ENCODE measurements around the gene ATP5F1B.

ATP5F1B gene

GRCh38 chr12:56645201-56645716, 525 bp downstream of the ATP5F1B start:
- no peak for DNase-seq

- no peak for DNase-seq
Measured at GRCh38 chr12:56644654-56645053, 1.1 kb downstream of the ATP5F1B start.

- DNase-seq: no peak
Measured at GRCh38 chr12:56641219-56641618, 4.6 kb downstream of the ATP5F1B start.

GRCh38 chr12:56637621-56638020, 8.2 kb downstream of the ATP5F1B start:
- DNase-seq: no peak

GRCh38 chr12:56636675-56637540, 8.9 kb downstream of the ATP5F1B start:
- DNase-seq: peak; percentile 99

GRCh38 chr12:56635806-56636674, 9.7 kb downstream of the ATP5F1B start:
- peak; percentile 41 for DNase-seq

- peak; percentile 17 for DNase-seq
Measured at GRCh38 chr12:56634837-56635791, 10.7 kb downstream of the ATP5F1B start.

- DNase-seq: no peak
Measured at GRCh38 chr12:56634242-56634836, 11.4 kb downstream of the ATP5F1B start.

GRCh38 chr12:56633468-56634241, 12.1 kb downstream of the ATP5F1B start:
- DNase-seq: no peak

- DNase-seq: no peak
Measured at GRCh38 chr12:56632701-56633467, 12.9 kb downstream of the ATP5F1B start.

GRCh38 chr12:56631790-56632700, 13.7 kb downstream of the ATP5F1B start:
- no peak for DNase-seq

- DNase-seq: peak; percentile 5
Measured at GRCh38 chr12:56630180-56630632, 15.6 kb downstream of the ATP5F1B start, which contains the start of gene BAZ2A. Gene BAZ2A (minus strand): TSS chr12:56630326. CDS start chr12:56617530, 12,796 bp downstream.

GRCh38 chr12:56629459-56630179, 16.2 kb downstream of the ATP5F1B start:
- DNase-seq: no peak

GRCh38 chr12:56628671-56629458, 16.9 kb downstream of the ATP5F1B start:
- no peak for DNase-seq

GRCh38 chr12:56626701-56627100, 19.1 kb downstream of the ATP5F1B start:
- DNase-seq: no peak

- no peak for DNase-seq
Measured at GRCh38 chr12:56622535-56622934, 23.2 kb downstream of the ATP5F1B start.

GRCh38 chr12:56616925-56617324, 28.9 kb downstream of the ATP5F1B start:
- DNase-seq: no peak

All from NCI-H1417 treated with DMSO at 0.1 percent for 48 hours (cell line).